ENCODE results near the gene CRHBP. TPM values are rescaled to one million over a fixed set of nuclear protein-coding genes. Genes with fewer than 3 reads are reported as not detected.
"Not testable (repeated sequence)": the region's sequence is repeated elsewhere in the genome, so short reads cannot be mapped to it uniquely, and the experiment has no call there.

Gene CRHBP
- 1 to 10 TPM in 2 of 4 donors, not detected in 2; 1.4 to 2.1 TPM for total RNA-seq

GRCh38 chr5:76952795-76953536 lies at the start of gene CRHBP:
TSS of gene CRHBP (plus strand) at chr5:76953045. CDS start at chr5:76953135, 90 bp downstream.
- Histone ChIP-seq H3K27me3 (peaks cover 0 to 30% of the 10 kb centered on the region in 2 donors), H3K4me3 (peak within 1 kb of the TSS in 2 of 4 donors; percentile 21 to 49), H3K36me3 (no peaks in the 10 kb centered on the region), H3K4me1 (peaks cover 0 to 18% (median 2%) of the 10 kb centered on the region in 4 donors), H3K27ac (no peak within 1 kb of the TSS), H3K9me3 (no peaks in the 10 kb centered on the region)
- 23 to 30% methylated on average over 23 of the region's 23 CpGs for WGBS, 2 donors
- no peak for TF ChIP-seq CTCF (IDR thresholded peaks at IDR 0.05)
- no peak for TF ChIP-seq POLR2A (IDR thresholded peaks at IDR 0.05)
- TF ChIP-seq EP300 (IDR thresholded peaks at IDR 0.05) = no peak
- DNase-seq (ENCODE audit: low spot score in 2 of 2) = no peak

- Histone ChIP-seq H3K27ac (no peak overlapping the region), H3K4me3 (no peak overlapping the region), H3K27me3 (no peaks in the 10 kb centered on the region), H3K9me3 (no peaks in the 10 kb centered on the region), H3K4me1 (no peaks in the 10 kb centered on the region), H3K36me3 (no peaks in the 10 kb centered on the region)
- TF ChIP-seq CTCF (IDR thresholded peaks at IDR 0.05) (no peak), POLR2A (IDR thresholded peaks at IDR 0.05) (no peak), EP300 (IDR thresholded peaks at IDR 0.05) (no peak)
- DNase-seq (ENCODE audit: low spot score in 2 of 2) = no peak
- whole genome bisulfite sequencing, 2 donors = 90 to 91% methylated on average over 7 of the region's 7 CpGs
Measured at GRCh38 chr5:76908166-76908565, 44.7 kb upstream of the CRHBP start.

- WGBS, 2 donors = 78 to 79% methylated on average over 9 of the region's 9 CpGs
- not testable (repeated sequence) for H3K4me3 ChIP-seq; DNase-seq (ENCODE audit: low spot score in 2 of 2); H3K27ac ChIP-seq; H3K4me1 ChIP-seq; H3K9me3 ChIP-seq; H3K27me3 ChIP-seq; H3K36me3 ChIP-seq
Measured at GRCh38 chr5:76910344-76910933, 42.4 kb upstream of the CRHBP start.

GRCh38 chr5:76914671-76915070 lies 38.2 kb upstream of the CRHBP start:
- not testable (repeated sequence) for H3K27ac ChIP-seq; DNase-seq (ENCODE audit: low spot score in 2 of 2); H3K27me3 ChIP-seq; H3K4me1 ChIP-seq; H3K4me3 ChIP-seq; H3K36me3 ChIP-seq
- peaks cover 0 to 12% (median 0%) of the 10 kb centered on the region in 4 donors for H3K9me3 ChIP-seq
- WGBS, 2 donors = 90 to 95% methylated on average over 14 of the region's 14 CpGs

GRCh38 chr5:76918539-76918938 lies 34.3 kb upstream of the CRHBP start:
- 91 to 96% methylated on average over 3 of the region's 3 CpGs for WGBS, 2 donors
- peaks cover 0 to 12% (median 0%) of the 10 kb centered on the region in 4 donors for H3K9me3 ChIP-seq
- H3K4me3 ChIP-seq = no peak overlapping the region
- no peaks in the 10 kb centered on the region for H3K27me3 ChIP-seq
- no peak for DNase-seq (ENCODE audit: low spot score in 2 of 2)
- no peak overlapping the region for H3K27ac ChIP-seq
- H3K4me1 ChIP-seq = no peaks in the 10 kb centered on the region
- TF ChIP-seq CTCF (IDR thresholded peaks at IDR 0.05) (no peak), POLR2A (IDR thresholded peaks at IDR 0.05) (no peak), EP300 (IDR thresholded peaks at IDR 0.05) (no peak)
- no peaks in the 10 kb centered on the region for H3K36me3 ChIP-seq

GRCh38 chr5:76920491-76920890 lies 32.4 kb upstream of the CRHBP start:
- peaks cover 0 to 4% (median 0%) of the 10 kb centered on the region in 4 donors for H3K9me3 ChIP-seq
- H3K27me3 ChIP-seq = no peaks in the 10 kb centered on the region
- no peaks in the 10 kb centered on the region for H3K4me1 ChIP-seq
- no peak for DNase-seq (ENCODE audit: low spot score in 2 of 2)
- H3K4me3 ChIP-seq = no peak overlapping the region
- no peaks in the 10 kb centered on the region for H3K36me3 ChIP-seq
- H3K27ac ChIP-seq = no peak overlapping the region
- 64 to 69% methylated on average over 4 of the region's 4 CpGs for WGBS, 2 donors
- TF ChIP-seq EP300 (IDR thresholded peaks at IDR 0.05) (no peak), CTCF (IDR thresholded peaks at IDR 0.05) (no peak), POLR2A (IDR thresholded peaks at IDR 0.05) (no peak)
